ENCODE results near the gene ZNF571. TPM values are rescaled to one million over a fixed set of nuclear protein-coding genes. Genes with fewer than 3 reads are reported as not detected.

Gene ZNF571
- total and polyA plus RNA-seq, 2 experiments from 2014 or later, result 4.4 to 5.0 TPM

DNA sequence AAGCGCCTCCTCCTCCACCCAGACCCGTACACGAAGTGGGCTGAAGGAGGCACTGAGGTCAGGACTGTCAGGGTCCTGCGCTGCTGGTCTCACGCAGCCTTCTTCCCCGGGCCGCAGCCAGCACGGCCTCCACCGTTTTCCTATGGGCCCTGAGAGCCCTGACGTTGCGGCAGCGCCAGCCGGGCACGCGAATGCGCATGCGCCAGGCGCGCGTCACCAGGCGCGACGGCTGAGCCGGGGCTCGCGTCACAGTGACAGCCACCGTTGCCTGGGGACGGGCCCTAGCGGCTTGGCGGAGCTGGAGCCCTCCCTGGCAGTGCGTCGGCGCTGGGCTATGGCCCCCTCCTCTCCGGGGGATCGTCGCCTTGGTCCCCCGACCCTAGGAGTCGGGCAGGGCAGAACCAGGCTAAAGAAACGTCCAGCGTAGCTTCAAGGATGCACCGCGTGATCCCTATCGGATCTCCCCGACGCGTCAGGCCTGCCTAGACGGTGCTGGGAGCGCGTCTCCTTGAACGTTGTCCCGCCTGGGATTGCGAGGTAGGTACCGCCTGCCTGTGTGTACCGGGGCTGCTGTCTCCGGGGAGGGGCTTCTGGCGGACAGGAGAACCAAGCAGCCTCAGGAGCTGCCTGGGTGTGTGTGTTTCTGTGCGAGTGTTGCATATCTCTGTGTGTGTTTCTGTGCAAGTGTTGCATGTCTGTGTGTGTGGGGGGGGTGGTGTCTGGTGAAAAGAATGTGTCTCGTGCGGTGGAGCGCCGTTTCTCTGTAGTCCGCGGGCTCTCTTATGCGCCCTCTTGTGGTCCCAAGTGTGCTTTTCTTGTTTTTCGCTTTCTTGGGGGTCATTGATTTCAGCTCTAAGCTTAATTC lies 43.2 kb downstream of the ZNF571 start:
- Histone ChIP-seq H4K20me1 (replicated peaks; ENCODE audit: insufficient read depth) (no peaks in the 10 kb centered on the region), H3K79me2 (replicated peaks; ENCODE audit: insufficient read depth) (no peaks in the 10 kb centered on the region), H3K4me1 (ENCODE audit: insufficient read depth) (no peaks in the 10 kb centered on the region), H2AFZ (no peak overlapping the region), H3K9me2 (ENCODE audit: insufficient read depth) (no peaks in the 10 kb centered on the region), H3K27ac (ENCODE audit: low read depth) (no peak overlapping the region), H3K36me3 (ENCODE audit: insufficient read depth) (peaks cover 4% of the 10 kb centered on the region), H3K27me3 (ENCODE audit: insufficient read depth) (no peaks in the 10 kb centered on the region), H3K4me2 (no peak overlapping the region), H3F3A (replicated peaks; ENCODE audit: low read depth) (no peaks in the 10 kb centered on the region), H3K4me3 (0 out of 2 replicates have a peak overlapping the region, but pooled peaks have one; percentile 31)
- Mint-ChIP-seq H3K9me3 (peaks cover 88% of the 10 kb centered on the region), H3K27ac (peak overlapping the region; percentile 88), H3K4me3 (peak overlapping the region; percentile 77), H3K4me1 (no peaks in the 10 kb centered on the region), H3K36me3 (ENCODE audit: low read depth) (peaks cover 72% of the 10 kb centered on the region), H3K27me3 (ENCODE audit: insufficient read depth, low read depth, poor library complexity) (peaks cover 23% of the 10 kb centered on the region)
- peak; percentile 69 for ATAC-seq
- DNase-seq (ENCODE audit: low spot score), result peak; percentile 58
- TF ChIP-seq EZH2 (IDR thresholded peaks at IDR 0.05; ENCODE audit: low read depth, unreplicated experiment) (no peak), CREB1 (CRISPR knock-in tag; IDR thresholded peaks at IDR 0.05; ENCODE audit: low read depth) (peak; percentile 74; the same call in 1 of the 2 replicates), EZH2phosphoT487 (IDR thresholded peaks at IDR 0.05; ENCODE audit: unreplicated experiment) (no peak), CTCF (conservative IDR thresholded peaks at IDR 0.05; ENCODE audit: low read depth in 2 of 2) (peak; percentile 56 to 58), ZNF114 (CRISPR knock-in tag; IDR thresholded peaks at IDR 0.05) (no peak)

DNA sequence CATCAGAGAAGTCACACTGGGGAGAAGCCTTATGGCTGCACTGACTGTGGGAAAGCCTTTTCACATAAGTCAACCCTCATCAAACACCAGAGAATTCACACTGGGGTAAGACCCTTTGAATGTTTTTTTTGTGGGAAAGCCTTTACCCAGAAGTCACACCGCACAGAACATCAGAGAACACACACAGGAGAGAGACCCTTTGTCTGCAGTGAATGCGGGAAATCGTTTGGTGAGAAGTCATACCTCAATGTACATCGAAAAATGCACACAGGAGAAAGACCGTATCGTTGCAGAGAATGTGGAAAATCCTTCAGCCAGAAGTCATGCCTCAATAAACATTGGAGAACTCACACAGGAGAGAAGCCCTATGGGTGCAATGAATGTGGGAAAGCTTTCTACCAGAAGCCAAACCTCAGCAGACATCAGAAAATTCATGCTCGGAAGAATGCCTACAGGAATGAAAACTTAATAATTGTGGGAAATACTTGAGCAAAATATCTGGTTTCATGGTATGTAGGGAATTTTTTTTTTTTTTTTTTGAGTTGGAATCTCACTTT lies 57.1 kb downstream of the ZNF571 start:
- no peaks in the 10 kb centered on the region for H3K27me3 ChIP-seq (ENCODE audit: insufficient read depth)
- H3K4me2 ChIP-seq, result no peak overlapping the region
- no peaks in the 10 kb centered on the region for H3K79me2 ChIP-seq (replicated peaks; ENCODE audit: insufficient read depth)
- Mint-ChIP-seq H3K9me3 (peaks cover 90% of the 10 kb centered on the region), H3K4me1 (no peaks in the 10 kb centered on the region), H3K4me3 (no peak overlapping the region), H3K36me3 (ENCODE audit: low read depth) (peaks cover 79% of the 10 kb centered on the region), H3K27ac (no peak overlapping the region), H3K27me3 (ENCODE audit: insufficient read depth, low read depth, poor library complexity) (no peaks in the 10 kb centered on the region)
- ATAC-seq, result no peak
- TF ChIP-seq EZH2 (IDR thresholded peaks at IDR 0.05; ENCODE audit: low read depth, unreplicated experiment), result no peak
- TF ChIP-seq ZNF114 (CRISPR knock-in tag; IDR thresholded peaks at IDR 0.05), result no peak
- no peak for TF ChIP-seq CTCF (conservative IDR thresholded peaks at IDR 0.05; ENCODE audit: low read depth in 2 of 2)
- TF ChIP-seq EZH2phosphoT487 (IDR thresholded peaks at IDR 0.05; ENCODE audit: unreplicated experiment), result no peak
- no peak for TF ChIP-seq REST (IDR thresholded peaks at IDR 0.05; ENCODE audit: unreplicated experiment)
- TF ChIP-seq JUNB (IDR thresholded peaks at IDR 0.05; ENCODE audit: unreplicated experiment), result no peak
- TF ChIP-seq ZNF331 (CRISPR knock-in tag; IDR thresholded peaks at IDR 0.05; ENCODE audit: low read depth), result no peak
- H3K36me3 ChIP-seq (ENCODE audit: insufficient read depth), result peaks cover 48% of the 10 kb centered on the region
- H3F3A ChIP-seq (replicated peaks; ENCODE audit: low read depth), result no peaks in the 10 kb centered on the region
- H3K27ac ChIP-seq (ENCODE audit: low read depth), result no peak overlapping the region
- no peak overlapping the region for H2AFZ ChIP-seq
- no peaks in the 10 kb centered on the region for H3K9me2 ChIP-seq (ENCODE audit: insufficient read depth)
- H3K4me3 ChIP-seq, result no peak overlapping the region
- H3K4me1 ChIP-seq (ENCODE audit: insufficient read depth), result no peaks in the 10 kb centered on the region
- peak; percentile 21 for DNase-seq (ENCODE audit: low spot score)
- no peaks in the 10 kb centered on the region for H4K20me1 ChIP-seq (replicated peaks; ENCODE audit: insufficient read depth)

All from GM23338 (cell line).